Measurements from ENCODE around the gene BICDL1. TPM values are rescaled to one million over a fixed set of nuclear protein-coding genes. Genes with fewer than 3 reads are reported as not detected.
"Not testable (repeated sequence)": the region's sequence is repeated elsewhere in the genome, so short reads cannot be mapped to it uniquely, and the experiment has no call there.

Gene BICDL1, protein sequence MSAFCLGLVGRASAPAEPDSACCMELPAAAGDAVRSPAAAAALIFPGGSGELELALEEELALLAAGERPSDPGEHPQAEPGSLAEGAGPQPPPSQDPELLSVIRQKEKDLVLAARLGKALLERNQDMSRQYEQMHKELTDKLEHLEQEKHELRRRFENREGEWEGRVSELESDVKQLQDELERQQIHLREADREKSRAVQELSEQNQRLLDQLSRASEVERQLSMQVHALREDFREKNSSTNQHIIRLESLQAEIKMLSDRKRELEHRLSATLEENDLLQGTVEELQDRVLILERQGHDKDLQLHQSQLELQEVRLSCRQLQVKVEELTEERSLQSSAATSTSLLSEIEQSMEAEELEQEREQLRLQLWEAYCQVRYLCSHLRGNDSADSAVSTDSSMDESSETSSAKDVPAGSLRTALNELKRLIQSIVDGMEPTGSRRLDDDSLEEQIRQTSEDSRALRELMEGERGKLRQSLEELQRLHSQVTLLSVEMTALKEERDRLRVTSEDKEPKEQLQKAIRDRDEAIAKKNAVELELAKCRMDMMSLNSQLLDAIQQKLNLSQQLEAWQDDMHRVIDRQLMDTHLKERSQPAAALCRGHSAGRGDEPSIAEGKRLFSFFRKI
- 24.5 TPM for total RNA-seq

DNA sequence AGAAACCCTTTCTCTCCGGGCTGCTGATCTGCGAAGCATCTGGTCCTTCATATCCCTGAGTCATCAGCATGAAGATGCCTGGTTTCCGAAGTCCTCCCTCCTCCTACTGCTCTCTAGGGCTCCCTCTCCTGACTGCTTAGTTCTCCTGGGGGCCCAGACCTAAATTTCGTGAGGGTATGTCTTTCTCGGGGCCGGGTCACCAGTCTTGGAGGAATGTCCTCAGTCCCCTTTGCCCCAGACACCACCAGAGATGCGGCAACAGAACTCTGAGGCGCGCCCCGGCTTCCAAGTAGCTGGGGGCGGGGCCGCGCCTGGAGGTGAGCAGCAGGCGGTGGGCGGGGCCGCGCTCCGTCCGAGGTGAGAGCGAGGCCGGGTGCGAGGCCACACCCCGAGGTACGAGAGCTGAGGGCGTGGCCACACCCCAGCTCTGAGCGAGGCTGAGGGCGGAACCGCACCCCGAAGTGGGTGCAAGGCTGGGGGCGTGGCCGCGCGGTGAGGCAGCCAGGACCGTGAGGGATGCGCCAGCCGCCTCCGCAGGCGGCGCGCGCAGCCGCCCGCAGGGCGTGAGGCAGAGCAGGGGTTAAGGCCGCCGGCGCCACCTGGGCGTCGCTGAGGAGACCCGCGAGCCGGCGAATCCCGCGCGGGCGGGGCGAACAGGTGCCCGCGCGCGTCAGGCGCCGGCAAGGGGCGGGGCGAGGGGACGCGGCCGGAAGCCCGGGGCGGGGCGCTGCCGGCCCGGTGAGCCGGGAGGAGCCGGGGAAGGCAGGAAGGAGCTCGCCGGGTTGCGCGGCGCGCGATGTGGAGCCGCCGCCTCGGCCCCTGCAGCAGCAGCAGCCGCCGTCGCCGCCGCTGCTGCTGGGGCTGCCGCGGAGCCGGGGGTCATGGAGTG lies at the start of gene BICDL1:
Gene BICDL1, plus strand, starts transcription at position 765 of the 889 bp plus-strand sequence. CDS start 633 bp downstream, outside the sequence.
- DNase-seq (ENCODE audit: low spot score in 2 of 2) (peak; percentile 73 to 76), FAIRE-seq (no peak)

DNA sequence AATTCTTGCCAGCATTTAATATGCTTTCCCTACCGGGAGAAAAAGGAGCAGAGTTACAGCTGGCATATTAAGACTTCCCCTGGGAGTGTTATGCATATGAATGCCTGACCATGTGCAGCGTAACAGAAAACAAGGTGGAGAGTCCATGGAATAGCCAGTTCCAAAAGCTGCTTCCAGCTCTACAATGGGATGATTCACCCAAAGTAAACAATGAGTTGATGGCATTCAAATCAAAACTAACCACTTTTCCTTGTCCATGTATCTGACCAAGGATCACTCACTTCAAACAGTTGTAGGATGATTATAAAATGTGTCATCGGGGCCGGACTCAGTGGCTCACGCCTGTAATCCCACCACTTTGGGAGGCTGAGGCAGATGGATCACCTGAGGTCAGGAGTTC lies 48.1 kb upstream of the BICDL1 start:
- FAIRE-seq (no peak), DNase-seq (ENCODE audit: low spot score in 2 of 2) (no peak)

DNA sequence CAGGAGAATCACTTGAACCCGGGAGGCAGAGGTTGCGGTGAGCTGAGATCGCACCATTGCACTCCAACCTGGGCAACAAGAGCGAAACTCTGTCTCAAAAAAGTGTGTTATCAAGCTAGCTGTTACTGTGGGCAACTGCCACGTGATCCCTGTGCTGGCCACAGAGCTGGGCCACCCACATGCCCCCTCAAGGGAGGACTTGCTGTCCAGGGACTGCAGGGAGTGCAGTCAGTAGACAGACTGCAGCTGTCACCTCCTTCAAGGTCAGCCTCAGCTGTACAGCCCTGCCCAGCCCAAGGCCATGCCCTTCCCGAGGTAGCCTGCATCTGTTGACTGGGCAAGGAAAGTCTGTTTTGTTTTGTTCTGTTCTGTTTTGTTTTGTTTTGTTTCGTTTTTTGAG lies 46.6 kb upstream of the BICDL1 start:
- DNase-seq (ENCODE audit: low spot score in 2 of 2) (no peak), FAIRE-seq (no peak)

DNA sequence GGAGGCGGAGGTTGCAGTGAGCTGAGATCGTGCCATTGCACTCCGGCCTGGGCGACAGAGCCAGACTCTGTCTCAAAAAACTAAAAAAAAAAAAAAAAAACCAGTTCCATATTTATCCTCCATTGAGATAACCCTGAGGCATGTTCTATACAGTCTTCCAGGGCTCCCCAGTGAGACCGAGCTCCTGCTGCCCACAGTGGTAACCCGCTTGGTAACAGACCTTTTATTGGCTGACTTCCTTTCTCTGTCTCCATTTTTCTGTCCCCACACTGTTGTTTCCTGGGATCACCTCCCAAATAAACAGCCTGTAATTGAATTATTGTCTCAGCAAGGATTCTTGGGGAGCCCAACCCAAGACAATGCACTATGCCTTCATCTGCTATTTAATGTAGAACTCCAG lies 42.8 kb upstream of the BICDL1 start:
- no peak for DNase-seq (ENCODE audit: low spot score in 2 of 2)
- no peak for FAIRE-seq

DNA sequence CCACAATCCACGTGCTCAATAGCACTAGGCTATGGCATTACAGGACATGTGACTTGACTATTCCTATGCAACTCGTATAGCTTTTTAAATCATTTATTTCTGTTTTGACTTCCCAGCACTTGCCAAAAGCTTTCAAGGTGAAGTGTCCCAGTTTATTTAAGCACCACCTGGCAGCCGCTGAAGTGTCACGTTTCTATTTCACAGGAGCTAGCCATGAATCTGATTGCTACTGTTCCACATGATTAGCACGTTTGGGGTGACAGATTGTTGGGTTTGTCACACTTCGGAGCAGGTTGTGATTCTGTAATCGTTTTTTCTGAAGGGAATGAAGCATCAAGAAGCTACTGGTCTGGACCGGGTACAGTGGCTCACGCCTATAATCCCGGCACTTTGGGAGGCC lies 39.9 kb upstream of the BICDL1 start:
- FAIRE-seq = no peak

DNA sequence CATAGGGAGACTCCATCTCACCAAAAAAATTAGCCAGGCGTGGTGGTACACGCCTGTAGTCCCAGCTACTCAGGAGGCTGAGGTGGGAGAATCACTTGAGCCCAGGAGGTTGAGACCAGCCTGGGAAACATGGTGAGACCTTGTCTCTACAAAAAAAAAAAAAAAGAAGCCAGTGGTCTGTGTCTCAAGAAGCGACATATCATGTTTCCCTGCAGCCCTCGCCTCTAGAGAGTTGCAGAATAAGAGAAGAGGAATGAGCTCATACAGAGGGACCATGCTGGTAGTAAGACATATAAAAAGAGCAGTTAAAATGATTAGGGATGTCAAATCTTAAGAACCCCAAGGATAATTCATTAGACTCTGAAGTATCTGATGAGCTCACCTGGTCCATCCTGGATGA lies 39.4 kb upstream of the BICDL1 start:
- FAIRE-seq = no peak
- no peak for DNase-seq (ENCODE audit: low spot score in 2 of 2)

More for the DNA sequence above, 39.9 kb upstream of the BICDL1 start:
- no peak for DNase-seq (ENCODE audit: low spot score in 2 of 2)

DNA sequence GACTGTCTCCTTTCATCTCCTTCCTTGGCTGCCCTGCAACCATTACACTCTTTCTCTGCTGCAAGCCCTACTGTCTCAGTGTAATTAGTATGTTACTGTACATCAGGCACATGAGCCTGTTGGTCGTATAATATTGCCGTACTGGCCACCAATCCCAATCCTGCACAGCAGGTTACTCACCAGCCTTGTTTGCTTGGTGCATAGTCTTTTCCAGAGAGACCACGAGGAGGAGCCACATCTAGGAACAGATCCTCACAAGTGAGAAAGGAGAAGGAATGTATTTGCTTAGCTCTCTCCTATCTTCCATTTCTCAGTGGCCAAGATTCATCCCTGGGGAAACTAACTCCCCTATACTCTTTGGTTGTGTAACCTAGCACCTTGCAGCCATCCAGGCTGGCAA lies 33.0 kb upstream of the BICDL1 start:
- FAIRE-seq (no peak), DNase-seq (ENCODE audit: low spot score in 2 of 2) (no peak)

DNA sequence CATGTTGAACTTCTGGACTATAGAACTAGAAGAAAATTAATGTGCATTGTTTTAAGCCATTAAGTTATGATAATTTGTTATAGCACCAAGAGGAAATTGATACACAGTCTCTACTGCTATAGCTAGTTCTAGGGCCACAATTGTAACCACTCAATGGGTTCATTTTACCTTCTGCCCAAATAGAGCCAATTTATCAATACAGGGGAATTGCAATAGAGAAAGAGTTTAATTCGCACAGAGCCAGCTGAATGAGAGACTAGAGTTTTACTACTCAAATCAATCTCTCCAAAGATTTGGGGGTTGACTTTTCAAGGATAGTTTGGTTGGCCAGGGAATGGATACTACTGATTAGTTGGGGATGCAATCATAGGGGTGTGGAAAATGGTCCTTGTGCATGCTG lies 31.9 kb upstream of the BICDL1 start:
- FAIRE-seq (no peak), DNase-seq (ENCODE audit: low spot score in 2 of 2) (no peak)

DNA sequence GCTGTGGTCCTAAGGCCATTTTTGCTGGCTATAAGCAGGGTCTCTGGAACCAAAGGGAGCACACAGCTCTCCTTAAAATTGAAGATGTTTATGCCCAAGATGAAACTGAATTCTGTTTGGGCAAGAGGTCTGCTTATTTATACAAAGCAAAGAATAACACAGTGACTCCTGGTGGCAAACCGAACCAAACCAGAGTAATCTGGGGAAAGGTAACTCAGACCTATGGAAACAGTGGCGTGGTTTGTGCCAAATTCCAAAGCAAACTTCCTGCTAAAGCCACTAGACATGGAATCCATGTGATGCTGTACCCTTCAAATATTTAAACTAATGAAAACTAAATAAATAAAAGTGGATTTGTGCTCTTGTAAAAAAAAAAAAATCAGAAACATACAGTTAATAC lies 29.6 kb upstream of the BICDL1 start:
- DNase-seq (ENCODE audit: low spot score in 2 of 2) (no peak), FAIRE-seq (no peak)

DNA sequence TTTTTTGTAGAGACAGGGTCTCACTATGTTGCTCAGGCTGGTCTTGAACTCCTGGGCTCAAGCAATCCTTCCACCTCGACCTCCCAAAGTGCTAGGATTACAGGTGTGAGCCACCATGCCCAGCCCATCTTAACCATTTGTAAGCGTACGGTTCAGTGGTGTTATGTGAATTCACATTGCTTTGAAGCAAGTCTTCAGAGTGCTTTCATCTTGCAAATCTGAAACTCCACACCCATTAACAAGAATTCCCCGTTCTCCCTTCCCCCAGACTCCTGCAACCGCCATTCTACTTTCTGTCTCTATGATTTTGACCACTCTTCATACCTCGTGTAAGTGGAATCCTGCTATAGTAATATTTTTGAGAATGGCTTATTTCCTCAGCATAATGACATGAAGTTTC lies 24.9 kb upstream of the BICDL1 start:
- no peak for DNase-seq (ENCODE audit: low spot score in 2 of 2)
- FAIRE-seq = no peak

DNA sequence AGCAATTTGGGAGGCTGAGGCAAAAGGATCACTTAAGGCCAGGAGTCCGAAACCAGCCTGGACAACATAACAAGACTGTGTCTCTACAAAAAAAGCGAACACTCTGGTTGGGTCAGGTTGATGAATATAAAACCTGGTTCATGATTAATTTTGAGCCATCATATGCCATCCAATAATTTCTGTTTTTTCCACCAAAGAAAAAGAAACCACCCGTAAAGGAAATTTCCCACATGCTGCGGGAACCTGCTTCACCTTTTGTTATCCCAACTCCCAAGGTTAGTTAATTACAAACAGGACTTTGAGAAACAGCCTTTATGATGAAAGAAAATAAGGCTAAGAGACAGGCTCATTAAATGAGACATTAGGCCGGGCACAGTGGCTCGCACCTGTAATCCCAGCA lies 24.1 kb upstream of the BICDL1 start:
- DNase-seq (ENCODE audit: low spot score in 2 of 2) = no peak
- no peak for FAIRE-seq

DNA sequence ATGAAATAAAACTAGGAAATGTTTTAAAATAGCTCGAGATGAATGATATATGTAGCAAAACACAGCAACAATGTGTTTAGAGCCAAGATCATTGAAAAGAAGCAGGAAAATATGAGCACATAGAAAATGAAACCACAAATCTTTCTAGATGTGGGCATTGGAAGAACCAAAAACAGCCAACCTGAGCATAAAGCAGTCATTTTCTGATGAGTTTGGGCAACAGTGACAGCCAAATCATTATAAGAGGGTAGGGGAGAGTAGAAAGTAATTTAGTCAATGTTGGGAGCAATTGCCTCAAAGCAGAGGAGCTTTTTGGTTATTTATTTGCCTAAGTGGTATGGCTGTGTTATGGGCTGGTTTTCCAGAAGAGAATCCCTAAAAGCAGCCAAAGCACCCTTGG lies 8.8 kb upstream of the BICDL1 start:
- FAIRE-seq (no peak), DNase-seq (ENCODE audit: low spot score in 2 of 2) (no peak)

DNA sequence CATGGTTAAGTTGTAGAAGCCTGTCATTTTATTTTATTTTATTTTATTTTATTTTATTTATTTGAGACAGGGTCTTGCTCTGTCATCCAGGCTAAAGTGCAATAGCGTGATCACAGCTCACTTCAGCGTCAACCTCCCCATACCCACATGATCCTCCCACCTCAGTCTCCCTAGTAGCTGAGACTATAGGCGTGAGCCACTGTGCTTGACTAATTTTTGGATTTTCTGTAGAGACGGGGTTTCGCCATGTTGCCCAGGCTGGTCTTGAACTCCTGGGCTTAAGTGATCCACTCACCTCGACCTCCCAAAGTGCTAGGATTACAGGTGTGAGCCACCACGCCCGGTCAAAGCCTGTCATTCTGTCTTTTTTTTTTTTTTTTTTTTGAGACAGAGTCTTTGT lies 8.3 kb upstream of the BICDL1 start:
- FAIRE-seq; DNase-seq (ENCODE audit: low spot score in 2 of 2): not testable (repeated sequence)

DNA sequence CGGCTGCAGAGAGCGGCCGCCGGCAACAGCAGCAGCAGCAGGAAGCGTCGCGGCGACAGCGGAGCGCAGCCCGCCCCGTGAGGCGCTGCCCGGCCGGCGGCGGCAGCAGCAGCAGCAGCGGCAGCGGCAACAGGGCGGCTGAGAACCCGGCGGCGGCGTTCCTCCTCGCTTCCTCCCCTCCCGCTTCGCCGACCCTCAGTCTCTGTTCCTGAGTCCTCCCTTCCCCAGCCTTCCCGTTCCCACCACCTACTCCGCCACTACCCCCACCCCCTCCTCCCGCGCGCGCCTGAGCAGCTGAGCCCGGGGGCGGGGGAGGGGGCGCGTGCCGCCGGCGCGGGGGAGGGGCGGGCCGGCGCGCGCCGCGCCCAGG lies 310 bp downstream of the BICDL1 start:
- DNase-seq (ENCODE audit: low spot score in 2 of 2) = peak in 1 of 2 donors; percentile 76
- FAIRE-seq = no peak

DNA sequence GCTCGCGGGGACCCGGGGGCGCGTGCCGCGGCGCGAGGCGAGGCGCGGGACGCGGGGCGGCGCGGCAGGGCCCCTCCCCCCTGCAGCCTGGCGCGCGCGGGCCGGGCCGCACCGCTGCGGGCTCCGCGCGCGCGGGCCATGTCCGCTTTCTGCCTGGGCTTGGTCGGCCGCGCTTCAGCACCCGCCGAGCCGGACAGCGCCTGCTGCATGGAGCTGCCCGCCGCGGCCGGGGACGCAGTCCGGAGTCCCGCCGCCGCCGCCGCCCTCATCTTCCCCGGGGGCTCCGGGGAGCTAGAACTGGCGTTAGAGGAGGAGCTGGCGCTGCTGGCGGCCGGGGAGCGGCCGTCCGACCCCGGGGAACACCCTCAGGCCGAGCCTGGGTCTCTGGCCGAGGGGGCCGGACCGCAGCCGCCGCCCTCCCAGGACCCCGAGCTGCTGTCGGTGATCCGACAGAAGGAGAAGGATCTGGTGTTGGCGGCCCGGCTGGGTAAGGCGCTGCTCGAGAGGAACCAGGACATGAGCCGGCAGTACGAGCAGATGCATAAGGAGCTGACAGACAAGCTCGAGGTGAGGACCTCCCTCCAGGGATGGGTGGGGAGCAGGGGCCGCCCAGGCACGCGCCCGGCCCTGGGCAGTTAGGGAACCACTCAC lies 820 bp downstream of the BICDL1 start:
- DNase-seq (ENCODE audit: low spot score in 2 of 2) (peak in 1 of 2 donors; percentile 84), FAIRE-seq (no peak)

DNA sequence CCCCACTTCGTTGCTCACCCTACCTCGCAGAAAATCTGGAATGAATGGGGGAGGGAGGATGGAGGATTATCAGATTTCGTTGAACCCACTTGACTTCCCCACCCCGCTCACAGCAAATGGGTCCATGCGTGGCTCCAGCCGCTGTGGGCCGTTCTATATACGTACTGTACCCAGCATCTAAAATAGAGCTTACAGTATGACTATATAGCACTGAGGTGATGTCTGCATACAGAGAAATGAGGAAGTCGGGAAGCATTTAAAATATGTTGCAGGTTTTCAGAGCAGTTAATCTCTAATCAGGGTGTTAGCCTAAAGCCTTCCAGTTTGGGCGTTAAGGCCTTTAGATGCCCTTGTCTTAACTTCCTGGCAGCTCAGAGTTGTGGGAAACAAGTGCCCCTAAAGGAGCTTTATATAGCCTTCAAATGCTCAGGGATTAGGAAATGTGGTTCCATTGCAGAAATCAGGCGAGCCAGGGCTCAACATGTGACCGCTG lies 1.4 kb downstream of the BICDL1 start:
- no peak for FAIRE-seq
- no peak for DNase-seq (ENCODE audit: low spot score in 2 of 2)

DNA sequence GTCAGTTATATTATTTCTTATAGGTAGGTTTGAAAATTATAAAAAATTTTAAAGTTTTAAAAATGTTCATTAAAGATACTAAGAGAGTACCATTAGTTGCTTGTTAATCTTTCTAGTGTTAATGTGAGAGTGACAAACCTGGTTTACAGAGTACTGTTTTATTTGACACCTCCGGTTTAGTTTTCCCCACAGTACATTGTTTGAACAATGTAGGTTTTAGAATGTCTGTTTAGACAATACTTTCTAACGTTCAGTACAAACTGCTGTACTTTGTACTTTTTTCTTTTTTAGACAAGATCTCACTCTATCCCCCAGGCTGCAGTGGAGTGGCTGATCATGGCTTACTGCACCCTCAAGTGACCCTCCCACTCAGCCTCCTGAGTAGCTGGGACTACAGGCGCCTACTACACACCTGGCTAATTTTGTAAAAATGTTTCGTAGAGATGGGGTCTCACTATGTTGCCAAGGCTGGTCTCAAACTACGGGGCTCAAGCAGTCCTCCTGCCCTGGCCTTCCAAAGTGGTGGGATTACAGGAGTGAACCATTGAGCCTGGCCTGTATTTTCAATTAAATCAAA lies 3.2 kb downstream of the BICDL1 start:
- FAIRE-seq (no peak), DNase-seq (ENCODE audit: low spot score in 2 of 2) (no peak)

DNA sequence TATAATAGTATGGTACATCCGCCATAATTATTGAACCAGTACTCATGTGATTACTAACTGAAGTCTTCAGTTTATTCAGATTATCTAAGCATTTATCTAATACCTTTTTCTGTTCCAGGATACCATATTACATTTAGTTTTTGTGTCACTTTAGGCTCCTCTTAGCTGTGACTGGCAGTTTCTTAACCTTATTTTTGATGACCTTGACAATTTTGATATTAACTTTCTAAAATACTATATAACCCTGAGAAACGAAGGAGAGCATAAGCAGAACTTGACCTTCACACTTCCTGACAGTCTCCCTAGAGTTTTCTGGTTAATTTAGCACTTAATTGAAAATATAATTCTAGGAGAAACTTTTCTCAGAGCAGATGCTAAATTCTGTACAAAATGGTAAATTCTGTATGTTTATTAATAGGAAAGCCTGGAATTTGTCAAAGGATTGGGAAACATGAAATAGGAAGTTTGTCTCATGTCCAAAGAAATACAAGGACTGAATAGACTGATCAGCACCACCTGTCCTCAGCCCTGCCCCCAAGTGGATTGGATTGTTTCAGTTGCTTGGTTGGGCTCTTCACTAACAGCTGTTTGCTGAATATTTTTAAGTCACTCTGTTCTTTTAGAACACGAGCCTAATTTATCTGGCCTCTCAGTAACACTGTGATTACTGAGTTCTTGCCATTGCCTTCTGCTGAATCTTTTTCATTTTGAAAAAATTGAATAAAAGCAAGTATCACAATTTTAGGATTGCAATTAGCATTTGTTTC lies 6.0 kb downstream of the BICDL1 start:
- DNase-seq (ENCODE audit: low spot score in 2 of 2) (no peak), FAIRE-seq (no peak)

DNA sequence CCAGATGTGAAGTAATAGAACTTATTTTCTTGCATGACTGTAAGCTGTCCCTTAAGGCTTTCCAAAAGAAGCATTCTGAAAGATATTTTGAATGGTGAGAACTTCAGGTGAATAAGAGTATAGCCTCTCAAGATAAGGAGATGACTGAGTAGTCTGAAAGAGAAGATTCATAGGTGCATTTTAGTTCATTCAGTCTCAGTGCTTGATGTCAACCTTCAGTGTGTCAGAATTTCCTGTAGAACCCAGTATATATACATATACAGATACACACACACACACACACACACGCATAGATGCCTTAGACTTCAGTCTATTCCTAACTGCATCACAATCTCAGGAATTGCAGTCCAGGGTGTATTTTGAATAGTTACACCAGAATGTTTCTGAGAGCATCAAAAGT lies 7.4 kb downstream of the BICDL1 start:
- no peak for FAIRE-seq
- no peak for DNase-seq (ENCODE audit: low spot score in 2 of 2)

Measured in frontal cortex (tissue), 4 donors.